GM23338 (cell line): ENCODE data around the gene TDRD7. TPM values are rescaled to one million over a fixed set of nuclear protein-coding genes. Genes with fewer than 3 reads are reported as not detected.

Source experiments
- ATAC-seq: fragments of 200-7000 bp; cut with Tn5 transposase; 3 replicates; pipeline ENCODE4 v1.9.1; 2020
- DNase-seq: peaks from one replicate; pipeline ENCODE4 v3.0.0-alpha.2; 2015; ENCODE audit warnings: low spot score
- H2AFZ ChIP-seq: fragments of 200-600 bp; sonication (generic); 2 replicates; pipeline ENCODE4 v1.8.0; 2016; ENCODE audit warnings: antibody characterized with exemption, mild to moderate bottlenecking, moderate library complexity
- H3F3A ChIP-seq: fragments of 200-600 bp; sonication (generic); replicated peaks from 2 replicates; pipeline ENCODE4 v1.8.0; 2017; ENCODE audit warnings: antibody characterized with exemption, mixed run types, low read depth
- H3K27ac ChIP-seq: fragments of 200-600 bp; sonication (generic); 2 replicates; pipeline ENCODE4 v1.6.1; 2016; ENCODE audit warnings: low read depth
- H3K27me3 ChIP-seq: fragments of 200-600 bp; sonication (generic); 2 replicates; pipeline ENCODE4 v1.8.0; 2016; ENCODE audit warnings: mild to moderate bottlenecking, mixed run types, moderate library complexity; ENCODE audit not compliant: insufficient read depth
- H3K36me3 ChIP-seq: fragments of 200-600 bp; sonication (generic); 2 replicates; pipeline ENCODE4 v1.8.0; 2016; ENCODE audit warnings: mild to moderate bottlenecking; ENCODE audit not compliant: insufficient read depth
- H3K4me1 ChIP-seq: fragments of 200-600 bp; sonication (generic); 2 replicates; pipeline ENCODE4 v1.8.0; 2016; ENCODE audit warnings: mild to moderate bottlenecking, moderate library complexity; ENCODE audit not compliant: insufficient read depth
- H3K4me2 ChIP-seq: fragments of 200-600 bp; sonication (generic); 2 replicates; pipeline ENCODE4 v1.7.1; 2017; ENCODE audit warnings: mixed run types
- H3K4me3 ChIP-seq: fragments of 200-600 bp; sonication (generic); 2 replicates; pipeline ENCODE4 v1.6.1; 2016; ENCODE audit warnings: mixed run types
- H3K79me2 ChIP-seq: fragments of 200-600 bp; sonication (generic); replicated peaks from 2 replicates; pipeline ENCODE4 v1.8.0; 2017; ENCODE audit warnings: mild to moderate bottlenecking; ENCODE audit not compliant: insufficient read depth
- H3K9me2 ChIP-seq: fragments of 200-600 bp; sonication (generic); 2 replicates; pipeline ENCODE4 v1.8.0; 2017; ENCODE audit not compliant: insufficient read depth
- H4K20me1 ChIP-seq: fragments of 200-600 bp; sonication (generic); replicated peaks from 2 replicates; pipeline ENCODE4 v1.8.0; 2017; ENCODE audit warnings: mild to moderate bottlenecking; ENCODE audit not compliant: insufficient read depth
- H3K27ac Mint-ChIP-seq: 2 replicates; pipeline ENCODE4 v1.8.0; 2020; ENCODE audit warnings: inconsistent platforms, mild to moderate bottlenecking, moderate library complexity, mixed read lengths
- H3K27me3 Mint-ChIP-seq: 3 replicates; pipeline ENCODE4 v1.8.0; 2022; ENCODE audit warnings: low read depth, mild to moderate bottlenecking, moderate library complexity, mixed read lengths, inconsistent platforms; ENCODE audit not compliant: insufficient read depth, poor library complexity
- H3K36me3 Mint-ChIP-seq: 3 replicates; pipeline ENCODE4 v1.8.0; 2021; ENCODE audit warnings: low read depth, mild to moderate bottlenecking, inconsistent platforms, moderate library complexity, mixed read lengths
- H3K4me1 Mint-ChIP-seq: 3 replicates; pipeline ENCODE4 v1.8.0; 2020; ENCODE audit warnings: mild to moderate bottlenecking, inconsistent platforms, mixed read lengths
- H3K4me3 Mint-ChIP-seq: 3 replicates; pipeline ENCODE4 v1.8.0; 2021; ENCODE audit warnings: moderate library complexity, mild to moderate bottlenecking, inconsistent platforms, mixed read lengths
- H3K9me3 Mint-ChIP-seq: 3 replicates; pipeline ENCODE4 v1.8.0; 2020; ENCODE audit warnings: moderate library complexity, mild to moderate bottlenecking, inconsistent platforms, mixed read lengths
- CREB1 ChIP-seq: fragments of 250-450 bp; sonication (Bioruptor Pico); IDR thresholded peaks from 2 replicates; pipeline ENCODE4 v1.5.0; 2020; ENCODE audit warnings: low read depth, mild to moderate bottlenecking, moderate library complexity
- CTCF ChIP-seq, 2 experiments: fragments of 200-600 bp in 1 of 2; sonication (generic) in 1 of 2; conservative IDR thresholded peaks; 2 replicates each; pipeline versions ENCODE4 v1.5.1 to v1.6.1; 2016 to 2017; ENCODE audit warnings: antibody characterized with exemption in 2 of 2, low read depth in 2 of 2, mild to moderate bottlenecking in 2 of 2, moderate library complexity in 1 of 2
- ETS1 ChIP-seq: IDR thresholded peaks from 2 replicates; pipeline ENCODE4 v1.6.1; 2016; ENCODE audit warnings: antibody characterized with exemption
- EZH2 ChIP-seq: fragments of 200-600 bp; sonication (generic); IDR thresholded peaks from one replicate; pipeline ENCODE4 v1.8.0; 2017; ENCODE audit warnings: antibody characterized with exemption, mild to moderate bottlenecking, low read depth; ENCODE audit not compliant: unreplicated experiment
- EZH2phosphoT487 ChIP-seq: fragments of 200-600 bp; sonication (generic); IDR thresholded peaks from one replicate; pipeline ENCODE4 v1.8.1; 2018; ENCODE audit warnings: antibody characterized with exemption; ENCODE audit not compliant: unreplicated experiment
- JUNB ChIP-seq: IDR thresholded peaks from one replicate; pipeline ENCODE4 v1.6.1; 2016; ENCODE audit warnings: antibody characterized with exemption; ENCODE audit not compliant: unreplicated experiment
- NANOG ChIP-seq: IDR thresholded peaks from 2 replicates; pipeline ENCODE4 v1.6.1; 2016; ENCODE audit warnings: antibody characterized with exemption, borderline replicate concordance
- POLR2AphosphoS5 ChIP-seq: IDR thresholded peaks from 2 replicates; pipeline ENCODE4 v1.6.1; 2016; ENCODE audit warnings: antibody characterized with exemption, low read depth
- REST ChIP-seq: IDR thresholded peaks from one replicate; pipeline ENCODE4 v1.6.1; 2018; ENCODE audit warnings: antibody characterized with exemption; ENCODE audit not compliant: unreplicated experiment
- STAT1 ChIP-seq: IDR thresholded peaks from one replicate; pipeline ENCODE4 v1.6.1; 2016; ENCODE audit warnings: antibody characterized with exemption; ENCODE audit not compliant: unreplicated experiment
- ZNF114 ChIP-seq: fragments of 250-450 bp; sonication (Bioruptor Pico); IDR thresholded peaks from 2 replicates; pipeline ENCODE4 v1.5.0; 2020; ENCODE audit warnings: mild to moderate bottlenecking, moderate library complexity
- ZNF331 ChIP-seq: fragments of 250-450 bp; sonication (Bioruptor Pico); IDR thresholded peaks from 2 replicates; pipeline ENCODE4 v1.5.0; 2020; ENCODE audit warnings: low read depth, mild to moderate bottlenecking, moderate library complexity
- ZNF462 ChIP-seq: fragments of 250-450 bp; sonication (Bioruptor Pico); IDR thresholded peaks from 2 replicates; pipeline ENCODE4 v1.5.0; 2020; ENCODE audit warnings: mild to moderate bottlenecking, moderate library complexity
- polyA plus RNA-seq: library from polyadenylated mRNA; unstranded; fragments of >200 nt; fragmentation: Nextera tagmentation; extraction: Ambion mirVana; gene quantifications from 2 replicates; pipeline ENCODE4 v1.2.1, GENCODE V29; 2016
- total RNA-seq: library from RNA; depleted of rRNA; stranded (reverse); fragments of >200 nt; shearing (Covaris generic); gene quantifications from 2 replicates; pipeline ENCODE4 v1.2.3, GENCODE V29; 2014

Gene TDRD7
- total and polyA plus RNA-seq, 2 experiments from 2014 or later = 1.7 to 3.1 TPM

- no peaks in the 10 kb centered on the region for H3K9me2 ChIP-seq
- H3K4me3 Mint-ChIP-seq = no peak overlapping the region
- H3K36me3 Mint-ChIP-seq = no peaks in the 10 kb centered on the region
- peaks cover 2% of the 10 kb centered on the region for H3K27me3 Mint-ChIP-seq
- H2AFZ ChIP-seq = no peak overlapping the region
- H3K27ac ChIP-seq = no peak overlapping the region
- no peaks in the 10 kb centered on the region for H4K20me1 ChIP-seq
- no peak for DNase-seq
- no peak overlapping the region for H3K27ac Mint-ChIP-seq
- no peak overlapping the region for H3K4me3 ChIP-seq
- H3K4me2 ChIP-seq = no peak overlapping the region
- no peaks in the 10 kb centered on the region for H3K9me3 Mint-ChIP-seq
- H3K79me2 ChIP-seq = no peaks in the 10 kb centered on the region
- H3K27me3 ChIP-seq = no peaks in the 10 kb centered on the region
- H3K4me1 ChIP-seq = no peaks in the 10 kb centered on the region
- TF ChIP-seq REST (no peak), ETS1 (no peak), POLR2AphosphoS5 (no peak), EZH2 (no peak), STAT1 (no peak), NANOG (no peak), CREB1 (no peak), JUNB (no peak), ZNF114 (CRISPR knock-in tag) (no peak), CTCF (conservative IDR thresholded peaks at IDR 0.05; ENCODE audit: low read depth in 2 of 2) (no peak), EZH2phosphoT487 (no peak), ZNF462 (CRISPR knock-in tag) (no peak), ZNF331 (CRISPR knock-in tag) (no peak)
- peaks cover 8% of the 10 kb centered on the region for H3K4me1 Mint-ChIP-seq
- H3K36me3 ChIP-seq = no peaks in the 10 kb centered on the region
- H3F3A ChIP-seq = no peaks in the 10 kb centered on the region
- ATAC-seq = no peak
Measured at GRCh38 chr9:97534185-97534584, 122.3 kb downstream of the TDRD7 start.
